Karpas-422 (cell line): Measurements from ENCODE around the gene LHB. TPM values are rescaled to one million over a fixed set of nuclear protein-coding genes. Genes with fewer than 3 reads are reported as not detected.

Source experiments
- small RNA-seq: library from RNA; depleted of rRNA; stranded (forward); fragments of <200 nt; gene quantifications from one replicate; pipeline ENCODE3, GENCODE V24; 2014
- total RNA-seq: library from RNA; depleted of rRNA; stranded (reverse); fragments of >200 nt; shearing (Covaris generic); gene quantifications from 2 replicates; pipeline ENCODE4 v1.2.3, GENCODE V29; 2014; ENCODE audit warnings: low replicate concordance; rRNA removed

The LHB gene
- total RNA-seq, 1 experiment from 2014 or later = not detected

Small RNA genes within 50 kb of the gene (small RNA-seq; reads per million reads assigned to genes)
- not detected for gene MIR6798

Other genes with a start within 250 kb of the LHB start
- gene BCAT2, start 206.1 kb downstream of the LHB start, total RNA-seq = 45.9 and 74.6 TPM in 2 replicates
- 1.0 and 1.9 TPM in 2 replicates for gene HSD17B14, start 180.6 kb downstream of the LHB start, total RNA-seq
- not detected in 2 replicates for gene PLEKHA4, start 148.5 kb downstream of the LHB start, total RNA-seq
- 22.6 and 31.3 TPM in 2 replicates for gene PPP1R15A, start 144.7 kb downstream of the LHB start, total RNA-seq
- not detected in 2 replicates for gene TULP2, start 118.3 kb downstream of the LHB start, total RNA-seq
- gene NUCB1, start 116.8 kb downstream of the LHB start, total RNA-seq = 57.5 and 98.2 TPM in 2 replicates
- 1.4 and 3.3 TPM in 2 replicates for gene DHDH, start 83.4 kb downstream of the LHB start, total RNA-seq
- gene BAX, start 62.2 kb downstream of the LHB start, total RNA-seq = 93.8 and 164 TPM in 2 replicates
- gene FTL, start 51.8 kb downstream of the LHB start, total RNA-seq = 6,036 and 6,638 TPM in 2 replicates
- gene GYS1, start 23.8 kb downstream of the LHB start, total RNA-seq = 39.0 and 42.6 TPM in 2 replicates
- gene RUVBL2, start 23.2 kb downstream of the LHB start, total RNA-seq = 107 and 298 TPM in 2 replicates
- not detected in 2 replicates for gene CGB3, start 7.2 kb upstream of the LHB start, total RNA-seq
- not detected in 2 replicates for gene CGB2, start 14.8 kb upstream of the LHB start, total RNA-seq
- not detected in 2 replicates for gene CGB1, start 19.8 kb upstream of the LHB start, total RNA-seq
- not detected in 2 replicates for gene CGB5, start 26.8 kb upstream of the LHB start, total RNA-seq
- gene CGB8, start 32.0 kb upstream of the LHB start, total RNA-seq = not detected in 2 replicates
- gene CGB7, start 40.7 kb upstream of the LHB start, total RNA-seq = not detected in 2 replicates
- not detected in 2 replicates for gene NTF4, start 47.7 kb upstream of the LHB start, total RNA-seq
- gene KCNA7, start 55.6 kb upstream of the LHB start, total RNA-seq = not detected in 2 replicates
- 420 and 646 TPM in 2 replicates for gene SNRNP70, start 68.4 kb upstream of the LHB start, total RNA-seq
- 6.4 and 23.4 TPM in 2 replicates for gene LIN7B, start 97.3 kb upstream of the LHB start, total RNA-seq
- gene C19orf73, start 102.1 kb upstream of the LHB start, total RNA-seq = 3.4 and 5.5 TPM in 2 replicates
- 5.4 and 7.9 TPM in 2 replicates for gene PPFIA3, start 102.5 kb upstream of the LHB start, total RNA-seq
- not detected in 2 replicates for gene HRC, start 138.3 kb upstream of the LHB start, total RNA-seq
- not detected in 2 replicates for gene TRPM4, start 140.7 kb upstream of the LHB start, total RNA-seq